GM12878 (cell line): ENCODE results near the gene IMPACT. TPM values are rescaled to one million over a fixed set of nuclear protein-coding genes. Genes with fewer than 3 reads are reported as not detected.

Experiments used
- ATAC-seq: fragments of 200-7000 bp; cut with Tn5 transposase; 3 replicates; pipeline ENCODE4 v1.9.1; 2020; ENCODE audit warnings: mild to moderate bottlenecking, moderate library complexity
- BruUV-seq: library from RNA; stranded (reverse); fragments of 400-500 nt; replicated peaks from 2 replicates; lab custom pipeline; 2021; lab: Mats Ljungman, UMichigan
- CTCF ChIA-PET: fragments of 300-600 bp; sonication (Branson Sonifier 250); formaldehyde crosslinking; extraction: SDS; loops from one replicate; lab custom pipeline; 2021; ENCODE audit warnings: inconsistent platforms; lab: Yijun Ruan, JAX
- POLR2A ChIA-PET: fragments of 350-600 bp; formaldehyde crosslinking; extraction: SDS; loops from one replicate; lab custom pipeline; 2021; ENCODE audit warnings: inconsistent platforms; lab: Charles Lee
- RAD21 ChIA-PET: fragments of 300-600 bp; sonication (Branson Sonifier 250); formaldehyde crosslinking; loops from one replicate; lab custom pipeline; 2023; ENCODE audit warnings: antibody characterized with exemption; ENCODE audit not compliant: unreplicated experiment; lab: Charles Lee
- SMC1A ChIA-PET: fragments of 300-600 bp; sonication (Branson Sonifier 250); formaldehyde crosslinking; loops from one replicate; lab custom pipeline; 2023; ENCODE audit not compliant: unreplicated experiment, uncharacterized antibody; lab: Charles Lee
- DNase-seq: peaks from one replicate; pipeline ENCODE4 v3.0.0-alpha.2; 2011; ENCODE audit warnings: low read depth, low spot score
- FAIRE-seq: peaks from 3 replicates; lab custom pipeline; 2011; peaks lifted over from hg19 to GRCh38; lab: Jason Lieb, UNC
- H2AFZ ChIP-seq: 2 replicates; pipeline ENCODE4 v1.6.0; 2011; ENCODE audit warnings: low read depth, low read length, control low read depth; ENCODE audit not compliant: control insufficient read depth
- H3K27ac ChIP-seq: 2 replicates; pipeline ENCODE4 v1.5.1; 2011; ENCODE audit warnings: control low read depth; ENCODE audit not compliant: control insufficient read depth, insufficient read depth
- H3K27me3 ChIP-seq, 2 experiments: replicated peaks in 1 of 2; 2 replicates each; pipeline versions ENCODE4 v1.6.0 to v1.6.1; 2011; ENCODE audit warnings: low read length in 1 of 2; ENCODE audit not compliant: control insufficient read depth in 2 of 2, insufficient read depth in 2 of 2
- H3K36me3 ChIP-seq, 2 experiments: 2 replicates each; pipeline ENCODE4 v1.5.1; 2011; ENCODE audit warnings: low read length in 1 of 2; ENCODE audit not compliant: control insufficient read depth in 2 of 2, insufficient read depth in 2 of 2
- H3K4me1 ChIP-seq: 2 replicates; pipeline ENCODE4 v1.6.1; 2011; ENCODE audit warnings: mild to moderate bottlenecking, low read length, moderate library complexity, mixed read lengths; ENCODE audit not compliant: control insufficient read depth, insufficient read depth
- H3K4me2 ChIP-seq: 2 replicates; pipeline ENCODE4 v1.6.0; 2011; ENCODE audit warnings: control low read depth; ENCODE audit not compliant: control insufficient read depth, insufficient read depth
- H3K4me3 ChIP-seq: fragments of 200-600 bp; sonication (generic); 2 replicates; pipeline ENCODE4 v1.5.1; 2016
- H3K79me2 ChIP-seq: 2 replicates; pipeline ENCODE4 v1.6.0; 2011; ENCODE audit warnings: low read length; ENCODE audit not compliant: control insufficient read depth, insufficient read depth
- H3K9ac ChIP-seq: 2 replicates; pipeline ENCODE4 v1.8.0; 2011; ENCODE audit warnings: low read length, control low read depth, mixed read lengths; ENCODE audit not compliant: control insufficient read depth, insufficient read depth
- H3K9me3 ChIP-seq: replicated peaks from 3 replicates; pipeline ENCODE4 v1.5.1; 2011; ENCODE audit warnings: mild to moderate bottlenecking, low read length; ENCODE audit not compliant: control insufficient read depth, insufficient read depth
- H4K20me1 ChIP-seq: 2 replicates; pipeline ENCODE4 v1.6.0; 2011; ENCODE audit not compliant: control insufficient read depth, insufficient read depth
- BACH1 ChIP-seq: fragments of 450-650 bp; IDR thresholded peaks from 2 replicates; pipeline ENCODE4 v1.6.1; 2017; ENCODE audit warnings: mild to moderate bottlenecking, borderline replicate concordance
- CBX3 ChIP-seq: fragments of 200-600 bp; sonication (generic); IDR thresholded peaks from 2 replicates; pipeline ENCODE4 v1.6.1; 2016; ENCODE audit warnings: low read depth, borderline replicate concordance
- EZH2 ChIP-seq: IDR thresholded peaks from 2 replicates; pipeline ENCODE4 v1.6.1; 2012; ENCODE audit warnings: low read depth, mild to moderate bottlenecking, control low read depth, inconsistent platforms, low read length, borderline replicate concordance; ENCODE audit not compliant: control insufficient read depth
- LARP7 ChIP-seq: fragments of 450-650 bp; IDR thresholded peaks from 2 replicates; pipeline ENCODE4 v1.6.1; 2017; ENCODE audit warnings: mild to moderate bottlenecking
- MYC ChIP-seq: IDR thresholded peaks from 2 replicates; pipeline ENCODE4 v1.6.1; 2011; ENCODE audit warnings: mild to moderate bottlenecking, low read length, moderate library complexity, inconsistent platforms; ENCODE audit not compliant: insufficient read depth, insufficient replicate concordance, insufficient read length, severe bottlenecking
- PML ChIP-seq: IDR thresholded peaks from 2 replicates; pipeline ENCODE4 v1.6.1; 2012; ENCODE audit warnings: low read length, inconsistent platforms
- RAD21 ChIP-seq: IDR thresholded peaks from 2 replicates; pipeline ENCODE4 v1.6.1; 2011; ENCODE audit warnings: mild to moderate bottlenecking, low read depth, low read length, moderate library complexity; ENCODE audit not compliant: insufficient read depth
- SREBF2 ChIP-seq: IDR thresholded peaks from 2 replicates; pipeline ENCODE4 v1.6.1; 2012; ENCODE audit warnings: mild to moderate bottlenecking, low read length
- WGBS: methylation state at CpG from one replicate; pipeline ENCODE4 v1.1.6; 2016; ENCODE audit warnings: low lambda C conversion rate; ENCODE audit not compliant: insufficient replicate concordance, insufficient coverage; ENCODE audit errors: missing lambda C conversion rate; 5-methylcytosine and 5-hydroxymethylcytosine counted together
- in situ Hi-C: fragments of 300-500 bp; cut with MboI; formaldehyde crosslinking; loops from 9 replicates; pipeline ENCODE4 v1.14.3; 2018; ENCODE audit warnings: mixed read lengths
- intact Hi-C: fragments of 100-400 bp; cut with micrococcal nuclease; formaldehyde crosslinking; loops from one replicate; pipeline ENCODE4 v1.14.2; 2022; ENCODE audit not compliant: unreplicated experiment
- polyA plus RNA-seq, 11 experiments: library from polyadenylated mRNA; depleted of rRNA in 4 of 11; unstranded in 6 of 11; stranded (reverse) in 5 of 11; fragments of >200 nt; fragmentation: Nextera tagmentation in 4 of 11; fragmentation: Illumina TruSeq in 1 of 11; extraction: Ambion mirVana in 4 of 11; extraction: Trizol in 1 of 11; gene quantifications; 1 replicate in 1 of 11; 2 replicates in 10 of 11; pipeline versions ENCODE4 v1.2.1 to v1.2.3, GENCODE V29; 2011 to 2016; ENCODE audit warnings: inconsistent platforms in 2 of 11, missing spikeins in 2 of 11, low read depth in 1 of 11
- total RNA-seq, 4 experiments: library from RNA; depleted of rRNA in 3 of 4; stranded (reverse); fragments of >200 nt in 3 of 4; fragmentation: Illumina TruSeq in 1 of 4; extraction: Trizol in 1 of 4; gene quantifications; 2 replicates each; pipeline versions ENCODE4 v1.2.1 to v1.2.3, GENCODE V29; 2013 to 2021
- TF ChIP-seq, protein P1 (sequence below): fragments of 450-650 bp; IDR thresholded peaks from 2 replicates; pipeline ENCODE4 v1.6.1; 2017; ENCODE audit warnings: mild to moderate bottlenecking, moderate library complexity

The IMPACT gene
- total and polyA plus RNA-seq, 10 of the 15 experiments (the other 5 are each of a cell fraction or from before 2014, with no cell fraction given), result 0.10 to 0.84 (median 0.53) TPM

DNA sequence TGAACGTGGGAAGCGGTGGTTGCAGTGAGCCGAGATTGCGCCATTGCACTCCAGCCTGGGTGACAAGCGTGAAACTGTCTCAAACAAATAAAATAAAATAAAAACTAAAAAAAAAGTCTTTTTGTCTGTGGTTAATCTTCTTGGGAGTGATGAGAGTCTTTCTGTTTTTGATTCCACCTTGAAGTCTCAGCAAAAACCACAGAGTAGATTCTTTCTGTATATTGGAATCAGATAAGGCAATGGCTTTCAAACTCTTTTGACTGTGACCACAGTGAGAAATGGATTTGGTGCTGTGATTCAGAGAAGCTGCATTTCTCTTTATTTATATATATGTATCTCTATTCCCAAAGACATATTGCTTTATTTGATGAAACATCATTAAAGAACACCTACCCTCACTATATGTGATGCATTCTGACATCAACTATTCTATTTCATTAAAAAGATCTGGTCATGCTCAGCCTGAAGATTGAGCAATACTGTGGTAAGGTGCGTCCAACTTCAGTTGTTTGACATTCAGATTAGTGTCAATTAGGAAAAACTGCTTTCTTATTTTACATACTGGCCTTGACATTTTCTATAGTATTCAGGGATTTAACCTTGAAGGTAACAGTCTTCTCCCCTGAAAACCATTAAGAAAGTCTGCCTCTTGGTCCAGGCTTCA is 49.6 kb downstream of the IMPACT start:
- no peak overlapping the region for H2AFZ ChIP-seq
- H3K79me2 ChIP-seq, result no peaks in the 10 kb centered on the region
- no peak overlapping the region for H3K4me2 ChIP-seq
- ChIA-PET RAD21 (no interaction called here), POLR2A (no interaction called here), CTCF (no interaction called here), SMC1A (interaction anchor here (0.6 kb wide), 1 partner anchor 40 kb away, joined by 4 read pairs; no protein-coding TSS in a partner anchor)
- 73% methylated on average over 6 of the region's 6 CpGs for WGBS
- H3K4me3 ChIP-seq, result no peak overlapping the region
- TF ChIP-seq LARP7, result no peak
- intact Hi-C loops (no loop called here), in situ Hi-C loops (no loop called here)
- DNase-seq (no peak), ATAC-seq (no peak), FAIRE-seq (no peak)
- no peaks in the 10 kb centered on the region for H3K4me1 ChIP-seq
- H3K27me3 ChIP-seq, result no peaks in the 10 kb centered on the region
- BruUV-seq, result no TSS peak
- H3K27ac ChIP-seq, result no peak overlapping the region
- no peaks in the 10 kb centered on the region; the same call in 2 of the 3 replicates for H3K9me3 ChIP-seq
- H3K9ac ChIP-seq, result no peak overlapping the region
- H3K36me3 ChIP-seq, result no peaks in the 10 kb centered on the region
- H4K20me1 ChIP-seq, result no peaks in the 10 kb centered on the region

DNA sequence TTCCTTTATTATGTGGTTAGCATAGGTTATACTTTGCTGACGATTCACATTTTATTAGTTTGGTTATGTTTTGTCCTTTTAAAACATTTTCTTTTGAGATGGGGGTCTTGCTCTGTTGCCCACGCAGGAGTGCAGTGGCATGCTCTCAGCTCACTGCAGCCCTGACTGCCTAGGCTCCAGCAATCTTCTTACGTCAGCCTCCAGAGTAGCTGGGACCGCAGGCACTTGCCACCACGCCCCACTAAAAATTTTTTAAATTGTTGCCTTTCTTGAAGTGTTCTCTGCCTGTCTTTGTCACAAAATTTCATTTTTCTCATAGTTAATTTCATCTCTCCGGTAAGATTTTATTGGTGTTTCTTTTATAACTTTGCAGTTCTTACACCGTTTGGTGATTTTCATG is 52.9 kb downstream of the IMPACT start:
- Histone ChIP-seq H3K27me3 (no peaks in the 10 kb centered on the region; a peak in 2 of 4 replicates), H3K9ac (no peak overlapping the region), H3K36me3 (no peaks in the 10 kb centered on the region), H3K9me3 (no peaks in the 10 kb centered on the region; the same call in 2 of the 3 replicates), H4K20me1 (no peaks in the 10 kb centered on the region), H3K79me2 (no peaks in the 10 kb centered on the region), H2AFZ (no peak overlapping the region), H3K4me3 (no peak overlapping the region), H3K27ac (no peak overlapping the region), H3K4me2 (no peak overlapping the region), H3K4me1 (no peaks in the 10 kb centered on the region)
- SMC1A ChIA-PET, result no interaction called here
- FAIRE-seq (no peak), DNase-seq (no peak), ATAC-seq (no peak)
- POLR2A ChIA-PET, result no interaction called here
- in situ Hi-C loops (no loop called here), intact Hi-C loops (no loop called here)
- no peak for TF ChIP-seq CBX3
- no peak for TF ChIP-seq BACH1
- no peak for TF ChIP-seq MYC
- TF ChIP-seq PML, result no peak
- no peak for TF ChIP-seq EZH2
- TF ChIP-seq, protein P1, sequence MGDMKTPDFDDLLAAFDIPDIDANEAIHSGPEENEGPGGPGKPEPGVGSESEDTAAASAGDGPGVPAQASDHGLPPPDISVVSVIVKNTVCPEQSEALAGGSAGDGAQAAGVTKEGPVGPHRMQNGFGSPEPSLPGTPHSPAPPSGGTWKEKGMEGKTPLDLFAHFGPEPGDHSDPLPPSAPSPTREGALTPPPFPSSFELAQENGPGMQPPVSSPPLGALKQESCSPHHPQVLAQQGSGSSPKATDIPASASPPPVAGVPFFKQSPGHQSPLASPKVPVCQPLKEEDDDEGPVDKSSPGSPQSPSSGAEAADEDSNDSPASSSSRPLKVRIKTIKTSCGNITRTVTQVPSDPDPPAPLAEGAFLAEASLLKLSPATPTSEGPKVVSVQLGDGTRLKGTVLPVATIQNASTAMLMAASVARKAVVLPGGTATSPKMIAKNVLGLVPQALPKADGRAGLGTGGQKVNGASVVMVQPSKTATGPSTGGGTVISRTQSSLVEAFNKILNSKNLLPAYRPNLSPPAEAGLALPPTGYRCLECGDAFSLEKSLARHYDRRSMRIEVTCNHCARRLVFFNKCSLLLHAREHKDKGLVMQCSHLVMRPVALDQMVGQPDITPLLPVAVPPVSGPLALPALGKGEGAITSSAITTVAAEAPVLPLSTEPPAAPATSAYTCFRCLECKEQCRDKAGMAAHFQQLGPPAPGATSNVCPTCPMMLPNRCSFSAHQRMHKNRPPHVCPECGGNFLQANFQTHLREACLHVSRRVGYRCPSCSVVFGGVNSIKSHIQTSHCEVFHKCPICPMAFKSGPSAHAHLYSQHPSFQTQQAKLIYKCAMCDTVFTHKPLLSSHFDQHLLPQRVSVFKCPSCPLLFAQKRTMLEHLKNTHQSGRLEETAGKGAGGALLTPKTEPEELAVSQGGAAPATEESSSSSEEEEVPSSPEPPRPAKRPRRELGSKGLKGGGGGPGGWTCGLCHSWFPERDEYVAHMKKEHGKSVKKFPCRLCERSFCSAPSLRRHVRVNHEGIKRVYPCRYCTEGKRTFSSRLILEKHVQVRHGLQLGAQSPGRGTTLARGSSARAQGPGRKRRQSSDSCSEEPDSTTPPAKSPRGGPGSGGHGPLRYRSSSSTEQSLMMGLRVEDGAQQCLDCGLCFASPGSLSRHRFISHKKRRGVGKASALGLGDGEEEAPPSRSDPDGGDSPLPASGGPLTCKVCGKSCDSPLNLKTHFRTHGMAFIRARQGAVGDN, result no peak
- no peak for TF ChIP-seq SREBF2
- TF ChIP-seq RAD21, result no peak
- no TSS peak for BruUV-seq
- 39% methylated on average over 7 of the region's 7 CpGs for WGBS
- CTCF ChIA-PET, result no interaction called here
- RAD21 ChIA-PET, result no interaction called here
